HepG2 (cell line): Measurements from ENCODE around the gene TMEM14A. TPM values are rescaled to one million over a fixed set of nuclear protein-coding genes. Genes with fewer than 3 reads are reported as not detected.
A peak's percentile ranks its signal among the peaks of the same experiment; 100 is the strongest.
"Not testable (repeated sequence)": the region's sequence is repeated elsewhere in the genome, so short reads cannot be mapped to it uniquely, and the experiment has no call there.

Source experiments
- ATAC-seq: fragments of 200-7000 bp; cut with Tn5 transposase; 3 replicates; pipeline ENCODE4 v1.9.1; 2020; ENCODE audit warnings: mild to moderate bottlenecking, moderate library complexity
- BruUV-seq: library from RNA; stranded (reverse); fragments of 400-500 nt; replicated peaks from 2 replicates; lab custom pipeline; 2021; lab: Mats Ljungman, UMichigan
- CTCF ChIA-PET: fragments of 300-600 bp; formaldehyde crosslinking; extraction: SDS; loops from one replicate; lab custom pipeline; 2021; ENCODE audit warnings: low total read pairs, inconsistent platforms, low intra/inter-chr PET ratio; lab: Yijun Ruan, JAX
- POLR2A ChIA-PET: fragments of 350-600 bp; sonication (Branson Sonifier 250); formaldehyde crosslinking; loops from one replicate; lab custom pipeline; 2020; ENCODE audit warnings: antibody characterized with exemption, inconsistent platforms; lab: Yijun Ruan, JAX
- DNase-seq: peaks from one replicate; pipeline ENCODE4 v3.0.0-alpha.2; 2015; ENCODE audit warnings: low spot score
- FAIRE-seq: peaks from 3 replicates; lab custom pipeline; 2011; peaks lifted over from hg19 to GRCh38; lab: Jason Lieb, UNC
- H2AFZ ChIP-seq: one replicate; pipeline ENCODE4 v1.6.1; 2011; ENCODE audit warnings: low read length, inconsistent platforms
- H3K27ac ChIP-seq: fragments of 300-600 bp; 3 replicates; pipeline ENCODE4 v1.8.0; 2011; ENCODE audit warnings: mixed run types, mild to moderate bottlenecking, mixed read lengths, low read length, inconsistent platforms; ENCODE audit not compliant: insufficient read depth; ENCODE audit errors: extremely low read length
- H3K27me3 ChIP-seq, 2 experiments: fragments of 200-600 bp in 1 of 2; 2 replicates in 1 of 2; 3 replicates in 1 of 2; pipeline versions ENCODE4 v1.6.0 to v1.8.0; 2011; ENCODE audit warnings: low read length in 2 of 2, mild to moderate bottlenecking in 2 of 2, moderate library complexity in 2 of 2, inconsistent platforms in 1 of 2; ENCODE audit not compliant: insufficient read depth in 2 of 2, control insufficient read depth in 1 of 2
- H3K36me3 ChIP-seq, 2 experiments: fragments of 200-600 bp in 1 of 2; replicated peaks in 1 of 2; 2 replicates in 1 of 2; 3 replicates in 1 of 2; pipeline versions ENCODE4 v1.5.1 to v1.8.0; 2011; ENCODE audit warnings: low read length in 2 of 2, inconsistent platforms in 1 of 2; ENCODE audit not compliant: insufficient read depth in 2 of 2, control insufficient read depth in 1 of 2
- H3K4me1 ChIP-seq: 2 replicates; pipeline ENCODE4 v1.5.1; 2012; ENCODE audit warnings: low read length, inconsistent platforms; ENCODE audit not compliant: insufficient read depth
- H3K4me2 ChIP-seq: 2 replicates; pipeline ENCODE4 v1.6.0; 2011; ENCODE audit warnings: low read depth, low read length, inconsistent platforms
- H3K4me3 ChIP-seq, 3 experiments: fragments of 200-600 bp in 1 of 3; sonication (generic), shearing (Covaris generic) in 1 of 3; replicated peaks in 1 of 3; 2 replicates each; pipeline ENCODE4 v1.5.1; 2011 to 2016; ENCODE audit warnings: low read length in 3 of 3, inconsistent platforms in 2 of 3, low read depth in 2 of 3, mild to moderate bottlenecking in 2 of 3, control low read depth in 1 of 3, mixed read lengths in 1 of 3; ENCODE audit not compliant: insufficient read depth in 1 of 3
- H3K79me2 ChIP-seq: one replicate; pipeline ENCODE4 v1.6.1; 2011; ENCODE audit warnings: low read length, inconsistent platforms; ENCODE audit not compliant: insufficient read depth
- H3K9ac ChIP-seq: 2 replicates; pipeline ENCODE4 v1.6.0; 2011; ENCODE audit warnings: mild to moderate bottlenecking, low read depth, low read length, inconsistent platforms; ENCODE audit not compliant: insufficient read depth
- H3K9me3 ChIP-seq: 2 replicates; pipeline ENCODE4 v1.5.1; 2012; ENCODE audit warnings: mild to moderate bottlenecking, low read length
- H4K20me1 ChIP-seq: 2 replicates; pipeline ENCODE4 v1.6.0; 2011; ENCODE audit warnings: inconsistent platforms, mild to moderate bottlenecking, low read length, moderate library complexity; ENCODE audit not compliant: insufficient read depth
- ATF7 ChIP-seq, 2 experiments: fragments of 450-650 bp in 1 of 2; sonication (generic) in 1 of 2; formaldehyde crosslinking in 1 of 2; IDR thresholded peaks; 2 replicates each; pipeline versions ENCODE4 v1.4.0 to v1.6.1; 2016 to 2020; ENCODE audit warnings: antibody characterized with exemption in 1 of 2, mild to moderate bottlenecking in 1 of 2, missing genetic modification reagents in 1 of 2
- CEBPB ChIP-seq: IDR thresholded peaks from 2 replicates; pipeline ENCODE4 v1.6.1; 2011; ENCODE audit warnings: low read depth, low read length, improper control_type of control experiment, borderline replicate concordance
- ZNF589 ChIP-seq: sonication (generic); formaldehyde crosslinking; conservative IDR thresholded peaks from 2 replicates; pipeline ENCODE4 v1.8.0; 2022; ENCODE audit warnings: mild to moderate bottlenecking, moderate library complexity, missing genetic modification reagents
- WGBS: methylation state at CpG from one replicate; pipeline ENCODE4 v1.1.6; 2017; ENCODE audit warnings: low lambda C conversion rate; 5-methylcytosine and 5-hydroxymethylcytosine counted together
- in situ Hi-C: cut with HindIII; loops from 2 replicates; pipeline ENCODE4 v1.10.0; 2017; ENCODE audit warnings: low pct_unique_long_range_greater_than_20kb; ENCODE audit not compliant: extremely low pct_ligation_motif_present
- intact Hi-C: fragments of 100-400 bp; cut with micrococcal nuclease; formaldehyde crosslinking; loops from one replicate; pipeline ENCODE4 v1.10.0; 2022; ENCODE audit not compliant: unreplicated experiment
- polyA plus RNA-seq, 8 experiments: library from polyadenylated mRNA; depleted of rRNA in 3 of 8; stranded (reverse) in 7 of 8; unstranded in 1 of 8; fragments of >200 nt; fragmentation: Illumina TruSeq in 4 of 8; extraction: Trizol in 4 of 8; gene quantifications; 2 replicates each; pipeline versions ENCODE4 v1.2.1 to v1.2.3, GENCODE V29; 2011 to 2016; ENCODE audit warnings: low read depth in 4 of 8, missing spikeins in 1 of 8, mixed read lengths in 1 of 8; ENCODE audit not compliant: insufficient read depth in 1 of 8
- total RNA-seq, 5 experiments: library from RNA; depleted of rRNA; stranded (reverse); fragments of >200 nt; fragmentation: Illumina TruSeq; extraction: Trizol; gene quantifications; 2 replicates each; pipeline ENCODE4 v1.2.3, GENCODE V29; 2016; ENCODE audit warnings: low read depth in 1 of 5

Gene TMEM14A
- total and polyA plus RNA-seq, 2 of the 13 experiments (the other 11 are each of a cell fraction or from before 2014, with no cell fraction given), result 24.6 to 73.7 TPM

DNA sequence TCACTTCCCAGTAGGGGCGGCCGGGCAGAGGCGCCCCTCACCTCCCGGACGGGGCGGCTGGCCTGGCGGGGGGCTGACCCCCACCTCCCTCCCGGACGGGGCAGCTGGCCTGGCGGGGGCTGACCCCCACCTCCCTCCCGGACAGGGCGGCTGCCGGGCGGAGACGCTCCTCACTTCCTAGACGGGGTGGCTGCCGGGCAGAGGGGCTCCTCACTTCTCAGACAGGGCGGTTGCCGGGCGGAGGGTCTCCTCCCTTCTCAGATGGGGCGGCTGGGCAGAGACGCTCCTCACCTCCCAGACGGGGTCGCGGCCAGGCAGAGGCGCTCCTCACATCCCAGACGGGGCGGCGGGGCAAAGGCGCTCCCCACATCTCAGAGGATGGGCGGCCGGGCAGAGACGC lies 15.0 kb upstream of the TMEM14A start:
- DNase-seq, H3K4me3 ChIP-seq, POLR2A ChIA-PET, H3K27ac ChIP-seq, H3K4me2 ChIP-seq, H2AFZ ChIP-seq, H3K79me2 ChIP-seq, FAIRE-seq, H3K27me3 ChIP-seq, BruUV-seq, H4K20me1 ChIP-seq, H3K36me3 ChIP-seq, intact Hi-C loops, CTCF ChIA-PET, H3K9me3 ChIP-seq, ATAC-seq, H3K9ac ChIP-seq: not testable (repeated sequence)
- peaks cover 20% of the 10 kb centered on the region for H3K4me1 ChIP-seq
- WGBS, result 100% methylated on average over 2 of the region's 33 CpGs
- in situ Hi-C loops, result loop anchor here (25.0 kb wide), 1 partner anchor 494 kb away; no protein-coding TSS in a partner anchor

GRCh38 chr6:52657870-52658269 lies 13.0 kb upstream of the TMEM14A start:
- TF ChIP-seq ZNF589 (CRISPR knock-in tag) (no peak), CEBPB (peak; percentile 37; the same call in 1 of the 2 replicates), ATF7 (IDR thresholded peaks at IDR 0.05) (peak; percentile 77), ATF7 (CRISPR knock-in tag; IDR thresholded peaks at IDR 0.05) (no peak)
- TF ChIP-seq, all 625 proteins: peak for 2
- H4K20me1 ChIP-seq, result no peaks in the 10 kb centered on the region
- H3K9ac ChIP-seq, result no peak overlapping the region
- H3K27me3 ChIP-seq, result 0 out of 5 replicates have a peak, but pooled peaks cover 0 to 4% of the 10 kb centered on the region in 2 experiments
- H3K36me3 ChIP-seq, result no peaks in the 10 kb centered on the region
- WGBS, result 47% methylated on average over 4 of the region's 4 CpGs
- BruUV-seq, result no TSS peak
- no peaks in the 10 kb centered on the region for H3K9me3 ChIP-seq
- ChIA-PET POLR2A (no interaction called here), CTCF (no interaction called here)
- no peak overlapping the region for H3K27ac ChIP-seq
- no peak for ATAC-seq
- no peak for FAIRE-seq
- in situ Hi-C loops (loop anchor here (25.0 kb wide), 1 partner anchor 496 kb away; no protein-coding TSS in a partner anchor), intact Hi-C loops (no loop called here)
- H3K79me2 ChIP-seq, result no peaks in the 10 kb centered on the region
- H3K4me2 ChIP-seq, result no peak overlapping the region
- no peak for DNase-seq
- H3K4me3 ChIP-seq, result no peak overlapping the region
- H3K4me1 ChIP-seq, result peaks cover 17% of the 10 kb centered on the region
- H2AFZ ChIP-seq, result no peak overlapping the region
